ENCODE results near the gene HS3ST4. TPM values are rescaled to one million over a fixed set of nuclear protein-coding genes. Genes with fewer than 3 reads are reported as not detected.

The HS3ST4 gene
- total RNA-seq, 1 donor from 2014 or later, result 0.18 TPM

- Histone ChIP-seq H3K27me3 (ENCODE audit: low read depth) (no peaks in the 10 kb centered on the region), H3K4me1 (no peaks in the 10 kb centered on the region), H3K27ac (no peak overlapping the region), H3K9me3 (no peaks in the 10 kb centered on the region), H3K4me3 (no peak overlapping the region), H3K36me3 (no peaks in the 10 kb centered on the region)
- intact Hi-C loops (cut with DNase I), result no loop called here
- ATAC-seq (no peak), DNase-seq (no peak)
- TF ChIP-seq CTCF (IDR thresholded peaks at IDR 0.05), result no peak
Measured at GRCh38 chr16:26161461-26162180, 469.9 kb downstream of the HS3ST4 start.

DNA sequence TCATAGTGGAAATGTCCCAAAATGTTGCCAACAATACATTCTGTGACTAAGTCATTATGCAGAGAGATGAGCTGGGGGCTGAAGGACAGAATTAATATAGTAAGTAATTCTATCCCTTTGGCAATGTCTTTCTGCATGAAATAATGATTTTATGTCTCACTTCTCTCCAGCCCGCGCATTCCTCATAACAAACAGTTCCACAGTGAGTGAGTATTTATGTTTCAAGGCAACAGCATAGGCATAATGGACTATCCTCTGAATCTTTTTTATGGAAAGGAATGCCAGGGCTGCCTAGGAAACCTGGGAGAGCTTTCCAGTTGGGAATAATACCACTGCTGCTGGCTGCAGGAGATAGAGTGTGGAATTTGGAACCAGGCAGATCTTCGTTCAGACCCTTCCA is 477.7 kb downstream of the HS3ST4 start:
- no peak for TF ChIP-seq CTCF (IDR thresholded peaks at IDR 0.05)
- no peak overlapping the region for H3K4me3 ChIP-seq
- no peaks in the 10 kb centered on the region for H3K9me3 ChIP-seq
- DNase-seq (no peak), ATAC-seq (no peak)
- no peaks in the 10 kb centered on the region for H3K27me3 ChIP-seq (ENCODE audit: low read depth)
- no peaks in the 10 kb centered on the region for H3K36me3 ChIP-seq
- no peaks in the 10 kb centered on the region for H3K4me1 ChIP-seq
- intact Hi-C loops (cut with DNase I), result no loop called here
- H3K27ac ChIP-seq, result no peak overlapping the region

GRCh38 chr16:26175944-26176343 is 484.2 kb downstream of the HS3ST4 start:
- intact Hi-C loops (cut with DNase I), result no loop called here
- ATAC-seq, result no peak
- Histone ChIP-seq H3K27ac (no peak overlapping the region), H3K27me3 (ENCODE audit: low read depth) (no peaks in the 10 kb centered on the region), H3K36me3 (no peaks in the 10 kb centered on the region), H3K4me3 (no peak overlapping the region), H3K9me3 (no peaks in the 10 kb centered on the region), H3K4me1 (no peaks in the 10 kb centered on the region)
- no peak for DNase-seq
- no peak for TF ChIP-seq CTCF (IDR thresholded peaks at IDR 0.05)

DNA sequence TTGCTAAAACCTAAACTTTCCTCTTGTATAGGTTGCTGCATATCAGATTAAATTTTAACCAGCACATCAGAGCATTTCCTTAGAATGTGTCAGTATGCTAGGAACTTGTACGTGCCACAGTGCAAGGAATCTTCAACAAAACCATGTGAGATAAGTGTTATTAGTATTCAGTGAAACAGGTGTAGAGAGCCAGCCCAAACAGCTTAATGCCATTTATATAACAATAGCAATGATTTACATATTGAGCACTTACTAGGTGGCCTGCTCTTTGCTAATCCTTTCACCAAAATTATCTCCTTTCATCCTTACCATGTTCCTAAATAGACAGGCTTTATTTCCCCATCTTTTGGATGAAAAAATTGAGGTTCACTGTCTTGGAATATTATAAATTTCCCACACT is 485.7 kb downstream of the HS3ST4 start:
- H3K4me3 ChIP-seq, result no peak overlapping the region
- no peak overlapping the region for H3K27ac ChIP-seq
- intact Hi-C loops (cut with DNase I), result no loop called here
- no peak for ATAC-seq
- H3K4me1 ChIP-seq, result no peaks in the 10 kb centered on the region
- no peaks in the 10 kb centered on the region for H3K27me3 ChIP-seq (ENCODE audit: low read depth)
- no peaks in the 10 kb centered on the region for H3K9me3 ChIP-seq
- TF ChIP-seq CTCF (IDR thresholded peaks at IDR 0.05), result no peak
- H3K36me3 ChIP-seq, result no peaks in the 10 kb centered on the region
- DNase-seq, result no peak

DNA sequence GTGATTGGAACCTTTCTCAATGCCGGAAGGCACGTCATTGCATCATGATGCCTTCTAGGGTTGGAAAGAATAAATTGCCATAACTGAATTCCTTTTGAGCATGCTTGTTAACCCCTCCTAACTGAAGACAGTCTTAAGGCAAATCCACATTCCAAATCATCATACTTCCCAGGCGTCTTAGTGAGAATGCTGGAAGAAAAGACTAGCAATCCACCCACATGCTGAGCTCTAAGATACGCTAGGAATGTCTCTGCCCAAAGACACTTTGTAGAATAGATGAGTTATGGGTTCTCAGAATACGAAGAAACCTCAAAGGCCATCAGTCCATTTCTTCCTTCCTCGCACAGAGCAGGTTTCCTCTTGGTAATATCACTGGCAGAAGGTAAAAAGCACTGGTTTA is 486.5 kb downstream of the HS3ST4 start:
- no peaks in the 10 kb centered on the region for H3K36me3 ChIP-seq
- H3K9me3 ChIP-seq, result no peaks in the 10 kb centered on the region
- intact Hi-C loops (cut with DNase I), result no loop called here
- H3K27me3 ChIP-seq (ENCODE audit: low read depth), result no peaks in the 10 kb centered on the region
- H3K27ac ChIP-seq, result no peak overlapping the region
- H3K4me1 ChIP-seq, result no peaks in the 10 kb centered on the region
- no peak for TF ChIP-seq CTCF (IDR thresholded peaks at IDR 0.05)
- no peak for ATAC-seq
- H3K4me3 ChIP-seq, result no peak overlapping the region
- no peak for DNase-seq

All from lower lobe of right lung (tissue), 2 donors.